B cell (primary cell): ENCODE results near the gene HSPBP1.

ENCODE experiments used
- EZH2 ChIP-seq: IDR thresholded peaks from 2 replicates; pipeline ENCODE4 v1.6.1; 2012; ENCODE audit warnings: borderline replicate concordance, low read depth, mild to moderate bottlenecking, moderate library complexity, low read length; ENCODE audit not compliant: insufficient read depth, poor library complexity, severe bottlenecking
- TF ChIP-seq, protein P1 (sequence below): fragments of 200-600 bp; IDR thresholded peaks from one replicate; pipeline ENCODE4 v1.8.0; 2022; ENCODE audit warnings: antibody characterized with exemption, mild to moderate bottlenecking

DNA sequence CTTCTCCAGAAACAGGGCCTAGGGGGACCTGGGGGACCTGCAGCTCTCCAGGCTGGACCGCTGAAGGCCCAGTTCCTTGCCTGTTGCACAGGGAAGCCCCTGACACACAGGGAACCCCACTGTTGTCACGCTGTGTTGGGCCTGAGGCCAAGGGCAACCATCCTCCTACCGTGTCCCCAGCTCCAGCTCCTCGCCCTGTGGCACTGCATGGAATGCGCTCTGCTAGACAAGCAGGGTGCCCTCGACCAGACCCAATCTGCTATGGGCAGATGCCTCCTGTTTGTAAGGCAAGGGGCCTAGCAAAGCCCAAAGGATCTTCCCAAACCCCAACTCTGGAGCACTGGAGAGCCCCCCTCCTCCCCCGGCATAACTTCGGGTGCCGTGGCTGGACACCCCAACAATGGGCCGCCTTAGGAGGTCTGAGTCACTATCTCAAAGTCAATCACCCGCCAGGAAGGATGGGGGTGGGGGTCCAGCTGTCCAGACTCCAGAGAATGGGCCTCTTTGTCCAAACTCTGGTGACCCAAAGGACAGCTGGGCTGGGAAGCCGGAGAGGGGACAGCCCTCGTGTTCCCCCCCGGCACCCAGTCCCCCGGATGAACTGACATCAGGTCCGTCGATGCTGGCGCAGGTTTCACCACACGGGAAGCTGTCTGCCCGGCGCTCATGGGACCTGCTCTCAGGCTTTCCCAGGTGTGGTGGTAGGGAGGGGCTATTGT lies 7.6 kb upstream of the HSPBP1 start:
- TF ChIP-seq, protein P1, sequence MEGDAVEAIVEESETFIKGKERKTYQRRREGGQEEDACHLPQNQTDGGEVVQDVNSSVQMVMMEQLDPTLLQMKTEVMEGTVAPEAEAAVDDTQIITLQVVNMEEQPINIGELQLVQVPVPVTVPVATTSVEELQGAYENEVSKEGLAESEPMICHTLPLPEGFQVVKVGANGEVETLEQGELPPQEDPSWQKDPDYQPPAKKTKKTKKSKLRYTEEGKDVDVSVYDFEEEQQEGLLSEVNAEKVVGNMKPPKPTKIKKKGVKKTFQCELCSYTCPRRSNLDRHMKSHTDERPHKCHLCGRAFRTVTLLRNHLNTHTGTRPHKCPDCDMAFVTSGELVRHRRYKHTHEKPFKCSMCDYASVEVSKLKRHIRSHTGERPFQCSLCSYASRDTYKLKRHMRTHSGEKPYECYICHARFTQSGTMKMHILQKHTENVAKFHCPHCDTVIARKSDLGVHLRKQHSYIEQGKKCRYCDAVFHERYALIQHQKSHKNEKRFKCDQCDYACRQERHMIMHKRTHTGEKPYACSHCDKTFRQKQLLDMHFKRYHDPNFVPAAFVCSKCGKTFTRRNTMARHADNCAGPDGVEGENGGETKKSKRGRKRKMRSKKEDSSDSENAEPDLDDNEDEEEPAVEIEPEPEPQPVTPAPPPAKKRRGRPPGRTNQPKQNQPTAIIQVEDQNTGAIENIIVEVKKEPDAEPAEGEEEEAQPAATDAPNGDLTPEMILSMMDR: no peak
- no peak for TF ChIP-seq EZH2
